Heart left ventricle (tissue), 16 donors: ENCODE data around the gene ACADL. TPM values are rescaled to one million over a fixed set of nuclear protein-coding genes. Genes with fewer than 3 reads are reported as not detected.

Experiments used
- ATAC-seq, 4 donors: fragments of 200-7000 bp; cut with Tn5 transposase; one replicate each; pipeline ENCODE4 v1.9.1; 2020 to 2022; ENCODE audit warnings: moderate library complexity in 4 of 4, mild to moderate bottlenecking in 3 of 4, moderate number of reproducible peaks in 1 of 4
- DNase-seq, 5 donors: peaks; one replicate each; pipeline ENCODE4 v3.0.0-alpha.2; 2020
- H3K27ac ChIP-seq, 12 donors: fragments of 200-600 bp; sonication (generic) in 4 of 12; one replicate each; pipeline versions ENCODE4 v1.5.0 to v1.8.0; 2016 to 2022; ENCODE audit warnings: mild to moderate bottlenecking in 2 of 12
- H3K27me3 ChIP-seq, 9 donors: fragments of 200-600 bp; sonication (generic) in 2 of 9; one replicate each; pipeline versions ENCODE4 v1.5.1 to v1.8.0; 2016 to 2022; ENCODE audit warnings: mild to moderate bottlenecking in 3 of 9
- H3K36me3 ChIP-seq, 9 donors: fragments of 200-600 bp; sonication (generic) in 2 of 9; one replicate each; pipeline versions ENCODE4 v1.5.0 to v1.8.0; 2018 to 2022; ENCODE audit warnings: mild to moderate bottlenecking in 2 of 9
- H3K4me1 ChIP-seq, 12 donors: fragments of 200-600 bp; sonication (generic) in 4 of 12; one replicate each; pipeline versions ENCODE4 v1.5.0 to v1.8.0; 2016 to 2022; ENCODE audit warnings: mild to moderate bottlenecking in 3 of 12
- H3K4me3 ChIP-seq, 12 donors: fragments of 200-600 bp; sonication (generic) in 4 of 12; one replicate each; pipeline versions ENCODE4 v1.5.0 to v1.8.0; 2017 to 2022; ENCODE audit warnings: mild to moderate bottlenecking in 9 of 12, moderate library complexity in 4 of 12
- H3K9me3 ChIP-seq, 12 donors: fragments of 200-600 bp; sonication (generic) in 4 of 12; one replicate each; pipeline versions ENCODE4 v1.5.0 to v1.8.0; 2016 to 2022; ENCODE audit warnings: mild to moderate bottlenecking in 1 of 12
- POLR2A ChIP-seq, 2 donors: fragments of 450-650 bp; IDR thresholded peaks; one replicate each; pipeline ENCODE4 v1.6.1; 2017; ENCODE audit warnings: antibody characterized with exemption in 2 of 2, mild to moderate bottlenecking in 2 of 2, moderate library complexity in 2 of 2
- WGBS, 4 donors: extraction: QIAGEN DNeasy Blood & Tissue Kit in 2 of 4; methylation state at CpG; one replicate each; pipeline versions ENCODE4 v1.1.5 to v1.1.7; 2013 to 2018; 5-methylcytosine and 5-hydroxymethylcytosine counted together
- intact Hi-C, 10 donors: fragments of 100-400 bp; cut with DNase I; formaldehyde crosslinking; loops; one replicate each; pipeline versions ENCODE4 v1.11.1 to v1.14.2; 2022
- long read RNA-seq, 3 donors: library from polyadenylated mRNA; unstranded; transcript quantifications; one replicate each; pipeline ENCODE4 v2.0.0, GENCODE V29; 2020 to 2021
- polyA plus RNA-seq, 2 donors: library from polyadenylated mRNA; stranded (reverse); fragments of 200-250 nt; gene quantifications; one replicate each; pipeline ENCODE4 v1.2.3, GENCODE V29; 2013
- total RNA-seq, 9 donors: library from RNA; depleted of rRNA in 2 of 9; stranded (reverse); fragments of >200 nt in 2 of 9; fragmentation: NEBNext Ultra II Directional in 3 of 9; extraction: Animal tissue kit (Norgen Biotek cat#: 25700) in 3 of 9; gene quantifications; one replicate each; pipeline versions ENCODE4 v1.1.0 to v1.2.4, GENCODE V29; 2016 to 2023
- TF ChIP-seq, protein P1 (sequence below), 12 donors: fragments of 200-600 bp; sonication (generic) in 4 of 12; IDR thresholded peaks; one replicate each; pipeline versions ENCODE4 v1.5.0 to v1.8.0; 2018 to 2022; ENCODE audit warnings: antibody characterized with exemption in 12 of 12, mild to moderate bottlenecking in 5 of 12
- donor health status: ischemic (EF 13 %, LVEDD 7.1; RV severe dilation, severe dysfunction).
- donor health status: healthy with polysubstance abuse.
- donor health status: DM: no; HTN: yes; CAD: no.
- donor health status: DM: no; HTN: no; CAD: no.
- donor health status: ischemic (EF 25% LVEDD 6.9; RV normal size, moderate dysfunction).
- donor health status: ischemic (EF 25% LVEDD 5.7; RV mildly dilated, moderate dysfunction).
- donor health status: healthy.
- donor health status: DM: yes; HTN: yes; CAD: no.
- donor health status: ischemic (EF 35%, LVEDD 5.7; RV mildly dilated, moderate dysfunction).
- donor health status: nonischemic (EF 11% LVEDD 7.7; RV severe dilation, severe dysfunction).
- donor health status: DM: yes; HTN: yes; CAD: no.
- donor health status: PGD.
- donor health status: ischemic (EF 29% LVEDD 5.4; RV normal size, mild dysfunction).
- donor health status: nonischemic (EF 23%, LVEDD 6.1; RV moderate dilation, normal function).

The ACADL gene
- total RNA-seq (1 to 10 TPM in 3 of 9 donors, under 1 TPM in 6; 0.43 to 2.8 (median 0.49) TPM), polyA plus RNA-seq (under 1 TPM; 0.21 to 0.88 TPM)
- long read RNA-seq, donor 1, partial matches to known transcripts, result 0 of 3 reads
- long read RNA-seq, donor 1, other reads (novel, unspliced or antisense), result 1 of 3 reads
- long read RNA-seq, donor 2, result 0 reads
- long read RNA-seq, donor 3, result 0 reads

DNA sequence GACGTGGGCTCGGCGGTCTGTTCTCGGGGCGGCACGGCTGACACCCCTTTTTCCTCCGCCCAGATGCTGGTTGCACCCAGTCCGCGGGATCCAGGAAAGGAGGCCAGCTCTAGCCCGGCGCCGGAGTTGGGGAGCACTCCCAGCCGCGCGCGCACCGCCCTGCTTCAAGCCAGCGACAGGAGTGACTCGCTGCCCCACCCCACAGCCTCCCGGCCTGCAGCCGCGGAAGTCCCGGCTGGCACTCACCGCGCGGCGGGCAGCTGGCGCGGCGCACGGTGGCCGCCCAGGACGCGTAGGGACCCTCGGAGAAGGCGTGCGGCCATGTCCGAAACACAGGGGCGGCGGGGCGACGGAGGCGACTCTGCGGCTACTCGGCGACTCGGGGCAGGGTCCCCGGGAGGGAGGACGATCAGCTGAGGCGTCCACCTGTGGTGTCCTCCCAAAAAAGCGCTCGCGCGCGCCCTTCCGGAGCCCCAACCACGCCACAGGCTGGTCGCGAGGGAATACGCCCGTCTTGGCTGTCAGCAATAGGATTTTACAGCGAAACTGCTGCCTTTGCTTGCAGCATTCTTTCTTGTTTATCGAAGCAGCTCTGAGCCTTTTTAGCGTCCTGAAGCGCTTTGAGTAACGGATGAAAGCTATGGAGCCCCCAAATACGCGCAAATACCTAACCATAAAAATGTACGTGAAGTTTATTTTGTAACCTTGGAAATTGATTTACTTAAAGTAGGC lies at the start of gene ACADL:
ACADL (minus strand) TSS at position 507 of the 732 bp plus-strand sequence; CDS start at position 323, 184 bp downstream.
- no peak for TF ChIP-seq POLR2A (IDR thresholded peaks at IDR 0.05)
- ATAC-seq (peak; percentile 56 to 95 (median 93)), DNase-seq (peak; percentile 21 to 69 (median 47))
- intact Hi-C loops, result no loop called here
- Histone ChIP-seq H3K27me3 (peaks cover 0 to 28% (median 5%) of the 10 kb centered on the region in 9 donors), H3K36me3 (no peaks in the 10 kb centered on the region), H3K27ac (peak within 1 kb of the TSS in 4 of 12 donors; percentile 9 to 43 (median 22)), H3K4me3 (peak within 1 kb of the TSS; percentile 27 to 77 (median 58)), H3K9me3 (no peaks in the 10 kb centered on the region), H3K4me1 (peaks cover 0 to 12% (median 0%) of the 10 kb centered on the region in 12 donors)
- 1 to 3% (median 2%) methylated on average over 35 to 69 of the region's 69 CpGs for WGBS, 4 donors

DNA sequence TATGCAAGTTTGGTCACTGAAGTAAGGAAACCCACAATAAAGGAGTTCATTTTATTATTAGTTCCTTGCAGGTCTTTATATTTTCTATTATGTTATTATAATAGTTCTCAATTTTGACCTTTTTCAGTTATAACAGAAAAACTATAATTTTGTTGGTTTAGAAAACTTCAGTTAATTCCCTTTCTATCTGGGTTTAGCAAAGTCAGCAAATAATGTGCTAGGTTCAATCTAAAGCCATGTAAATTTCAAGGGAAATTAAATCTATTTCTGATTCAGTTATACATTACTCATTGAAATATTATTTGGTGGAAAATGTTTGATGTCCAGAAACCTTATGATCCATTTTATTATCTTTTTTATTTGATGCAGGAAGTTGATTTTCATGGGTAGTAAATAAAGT lies 46.1 kb upstream of the ACADL start:
- no peak for TF ChIP-seq POLR2A (IDR thresholded peaks at IDR 0.05)
- TF ChIP-seq, protein P1, sequence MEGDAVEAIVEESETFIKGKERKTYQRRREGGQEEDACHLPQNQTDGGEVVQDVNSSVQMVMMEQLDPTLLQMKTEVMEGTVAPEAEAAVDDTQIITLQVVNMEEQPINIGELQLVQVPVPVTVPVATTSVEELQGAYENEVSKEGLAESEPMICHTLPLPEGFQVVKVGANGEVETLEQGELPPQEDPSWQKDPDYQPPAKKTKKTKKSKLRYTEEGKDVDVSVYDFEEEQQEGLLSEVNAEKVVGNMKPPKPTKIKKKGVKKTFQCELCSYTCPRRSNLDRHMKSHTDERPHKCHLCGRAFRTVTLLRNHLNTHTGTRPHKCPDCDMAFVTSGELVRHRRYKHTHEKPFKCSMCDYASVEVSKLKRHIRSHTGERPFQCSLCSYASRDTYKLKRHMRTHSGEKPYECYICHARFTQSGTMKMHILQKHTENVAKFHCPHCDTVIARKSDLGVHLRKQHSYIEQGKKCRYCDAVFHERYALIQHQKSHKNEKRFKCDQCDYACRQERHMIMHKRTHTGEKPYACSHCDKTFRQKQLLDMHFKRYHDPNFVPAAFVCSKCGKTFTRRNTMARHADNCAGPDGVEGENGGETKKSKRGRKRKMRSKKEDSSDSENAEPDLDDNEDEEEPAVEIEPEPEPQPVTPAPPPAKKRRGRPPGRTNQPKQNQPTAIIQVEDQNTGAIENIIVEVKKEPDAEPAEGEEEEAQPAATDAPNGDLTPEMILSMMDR (IDR thresholded peaks at IDR 0.05), result no peak
- DNase-seq, result no peak
- H3K27me3 ChIP-seq, result peaks cover 0 to 3% (median 0%) of the 10 kb centered on the region in 9 donors
- no peak for ATAC-seq
- H3K27ac ChIP-seq, result no peak overlapping the region
- H3K9me3 ChIP-seq, result peaks cover 0 to 3% (median 0%) of the 10 kb centered on the region in 12 donors
- H3K4me1 ChIP-seq, result no peaks in the 10 kb centered on the region
- no peak overlapping the region for H3K4me3 ChIP-seq
- no peaks in the 10 kb centered on the region for H3K36me3 ChIP-seq
- intact Hi-C loops, result no loop called here

DNA sequence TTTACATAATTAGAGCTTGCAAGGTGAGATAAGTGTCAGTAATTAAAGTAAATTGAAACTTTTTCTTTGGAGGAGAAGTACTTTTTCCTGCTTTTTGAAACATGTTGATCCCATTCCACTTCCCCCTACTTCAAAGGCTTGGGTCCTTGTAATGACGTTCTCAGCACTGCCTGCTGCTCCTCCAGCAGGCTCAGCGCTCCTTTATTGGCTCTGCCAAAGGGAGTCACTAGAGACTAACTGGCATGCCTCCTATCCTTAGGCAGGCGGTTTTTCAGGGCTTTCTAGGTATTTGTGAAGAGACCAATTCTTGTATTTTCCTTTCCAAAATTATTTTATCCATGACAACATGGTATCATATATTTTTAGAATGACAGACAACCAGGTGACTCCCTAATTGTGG lies 43.9 kb upstream of the ACADL start:
- DNase-seq, result no peak
- intact Hi-C loops, result no loop called here

DNA sequence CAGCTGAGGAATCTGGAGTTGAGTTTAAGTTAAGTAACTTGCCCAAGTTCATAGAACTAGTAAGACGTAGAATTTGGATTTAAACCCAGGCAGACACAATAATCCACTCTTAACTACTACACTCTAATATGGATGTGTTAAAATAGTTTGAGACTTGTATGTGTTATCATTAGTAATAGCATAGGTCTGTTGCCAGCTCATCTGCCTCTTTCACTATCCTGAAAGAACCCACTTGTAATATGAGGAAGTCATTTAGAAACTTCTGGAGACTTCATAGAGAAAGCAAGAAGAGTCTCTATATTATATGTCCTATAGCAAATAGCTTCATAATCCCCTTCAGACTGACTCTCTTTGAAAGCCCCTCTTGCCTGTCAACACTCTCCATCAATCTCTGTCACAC lies 43.0 kb upstream of the ACADL start:
- H3K4me3 ChIP-seq, result no peak overlapping the region
- H3K36me3 ChIP-seq, result no peaks in the 10 kb centered on the region
- TF ChIP-seq, protein P1 (IDR thresholded peaks at IDR 0.05), result no peak
- no peak for TF ChIP-seq POLR2A (IDR thresholded peaks at IDR 0.05)
- H3K4me1 ChIP-seq, result no peaks in the 10 kb centered on the region
- DNase-seq (no peak), ATAC-seq (no peak)
- no peaks in the 10 kb centered on the region for H3K9me3 ChIP-seq
- 81 to 95% (median 87%) methylated on average over 1 of the region's 1 CpG for WGBS, 4 donors
- H3K27ac ChIP-seq, result no peak overlapping the region
- intact Hi-C loops, result no loop called here
- peaks cover 0 to 3% (median 0%) of the 10 kb centered on the region in 9 donors for H3K27me3 ChIP-seq

More for the DNA sequence above, 43.9 kb upstream of the ACADL start:
- Histone ChIP-seq H3K4me1 (no peaks in the 10 kb centered on the region), H3K9me3 (no peaks in the 10 kb centered on the region), H3K36me3 (no peaks in the 10 kb centered on the region), H3K27ac (no peak overlapping the region), H3K4me3 (no peak overlapping the region), H3K27me3 (peaks cover 0 to 3% (median 0%) of the 10 kb centered on the region in 9 donors)
- 38 to 43% (median 41%) methylated on average over 3 of the region's 3 CpGs for WGBS, 4 donors
- ATAC-seq, result no peak
- no peak for TF ChIP-seq POLR2A (IDR thresholded peaks at IDR 0.05)
- TF ChIP-seq, protein P1 (IDR thresholded peaks at IDR 0.05), result no peak
